Spleen (tissue), 11 donors: Measurements from ENCODE around the gene MAP4K2. TPM values are rescaled to one million over a fixed set of nuclear protein-coding genes. Genes with fewer than 3 reads are reported as not detected.

Source experiments
- DNase-seq: peaks from one replicate; pipeline ENCODE4 v3.0.0-alpha.2; 2020
- H3K27ac ChIP-seq, 8 donors: fragments of 200-600 bp; sonication (generic) in 7 of 8; 1 replicate in 4 of 8; 2 replicates in 4 of 8; pipeline versions ENCODE4 v1.5.0 to v1.8.0; 2016 to 2021; ENCODE audit warnings: inconsistent platforms in 4 of 8, mild to moderate bottlenecking in 4 of 8, moderate library complexity in 1 of 8
- H3K27me3 ChIP-seq, 7 donors: fragments of 200-600 bp; sonication (generic) in 6 of 7; replicated peaks in 1 of 7; 1 replicate in 4 of 7; 2 replicates in 3 of 7; pipeline versions ENCODE4 v1.5.0 to v1.8.0; 2016 to 2021; ENCODE audit warnings: inconsistent platforms in 3 of 7, mild to moderate bottlenecking in 1 of 7
- H3K36me3 ChIP-seq, 6 donors: fragments of 200-600 bp; sonication (generic) in 5 of 6; 1 replicate in 4 of 6; 2 replicates in 2 of 6; pipeline versions ENCODE4 v1.5.0 to v1.8.0; 2016 to 2021; ENCODE audit warnings: inconsistent platforms in 2 of 6
- H3K4me1 ChIP-seq, 6 donors: fragments of 200-600 bp; sonication (generic) in 5 of 6; 1 replicate in 3 of 6; 2 replicates in 3 of 6; pipeline versions ENCODE4 v1.5.0 to v1.8.0; 2016 to 2021; ENCODE audit warnings: inconsistent platforms in 3 of 6
- H3K4me3 ChIP-seq, 8 donors: fragments of 200-600 bp; sonication (generic) in 7 of 8; 1 replicate in 4 of 8; 2 replicates in 4 of 8; pipeline versions ENCODE4 v1.5.0 to v1.8.0; 2016 to 2021; ENCODE audit warnings: inconsistent platforms in 4 of 8, mild to moderate bottlenecking in 4 of 8, moderate library complexity in 2 of 8
- H3K9me3 ChIP-seq, 8 donors: fragments of 200-600 bp; sonication (generic) in 7 of 8; 1 replicate in 4 of 8; 2 replicates in 4 of 8; pipeline versions ENCODE4 v1.5.0 to v1.8.0; 2016 to 2021; ENCODE audit warnings: inconsistent platforms in 4 of 8
- CTCF ChIP-seq, 11 experiments: fragments of 200-600 bp in 7 of 11; fragments of 450-650 bp in 4 of 11; sonication (generic) in 4 of 11; IDR thresholded peaks in 8 of 11; conservative IDR thresholded peaks in 3 of 11; 1 replicate in 7 of 11; 2 replicates in 4 of 11; pipeline versions ENCODE4 v1.4.0 to v1.8.0; 2016 to 2021; ENCODE audit warnings: antibody characterized with exemption in 11 of 11, inconsistent platforms in 4 of 11, mild to moderate bottlenecking in 1 of 11
- POLR2A ChIP-seq, 3 donors: fragments of 450-650 bp; IDR thresholded peaks; one replicate each; pipeline ENCODE4 v1.5.1; 2017; ENCODE audit warnings: antibody characterized with exemption in 3 of 3, mild to moderate bottlenecking in 1 of 3
- POLR2AphosphoS5 ChIP-seq, 3 donors: sonication (generic); formaldehyde crosslinking; IDR thresholded peaks; one replicate each; pipeline ENCODE4 v1.5.1; 2017; ENCODE audit warnings: antibody characterized with exemption in 3 of 3
- WGBS, 5 donors: extraction: QIAGEN DNeasy Blood & Tissue Kit in 3 of 5; methylation state at CpG; one replicate each; pipeline versions ENCODE4 v1.1.5 to v1.1.7; 2013 to 2018; 5-methylcytosine and 5-hydroxymethylcytosine counted together
- intact Hi-C: fragments of 100-400 bp; cut with DNase I; formaldehyde crosslinking; loops from one replicate; pipeline ENCODE4 v1.15.0; 2023; ENCODE audit warnings: low total_unique reads
- polyA plus RNA-seq, 3 donors: library from polyadenylated mRNA; stranded (reverse); fragments of 200-250 nt; gene quantifications; one replicate each; pipeline ENCODE4 v1.2.1, GENCODE V29; 2013
- total RNA-seq, 7 donors: library from RNA; depleted of rRNA in 3 of 7; stranded (reverse); fragments of >200 nt in 3 of 7; fragmentation: NEBNext Ultra II Directional in 4 of 7; extraction: Animal tissue kit (Norgen Biotek cat#: 25700) in 4 of 7; gene quantifications; one replicate each; pipeline versions ENCODE4 v1.1.0 to v1.2.1, GENCODE V29; 2016 to 2021
- donor health status: healthy with polysubstance abuse.
- donor health status: DM: no; HTN: no; CAD: no; lungs with moderate emphysema.
- donor health status: DM: no; HTN: no; CAD: no.
- donor health status: Bipolar disorder and iron deficiency.
- donor health status: healthy.
- donor health status: DM: no; HTN: no; CAD: no.
- donor health status: DM: yes; HTN: yes; CAD: no.

Gene MAP4K2
- total and polyA plus RNA-seq, 10 donors = 40.8 to 106 (median 60.6) TPM

- TF ChIP-seq POLR2AphosphoS5 (IDR thresholded peaks at IDR 0.05) (peak in 1 of 3 donors; percentile 33), CTCF (IDR thresholded peaks at IDR 0.05 in 8 of 11, conservative IDR thresholded peaks at IDR 0.05 in 3 of 11) (no peak)
- Histone ChIP-seq H3K9me3 (no peaks in the 10 kb centered on the region), H3K4me1 (peaks cover 63 to 84% (median 75%) of the 10 kb centered on the region in 6 donors), H3K36me3 (peaks cover 11 to 84% (median 72%) of the 10 kb centered on the region in 6 donors), H3K27ac (peak overlapping the region; percentile 19 to 100 (median 92)), H3K27me3 (no peaks in the 10 kb centered on the region), H3K4me3 (no peak overlapping the region)
- intact Hi-C loops = no loop called here
- no peak for DNase-seq
- 58 to 82% (median 69%) methylated on average over 5 of the region's 5 CpGs for WGBS, 5 donors
These were observed 28.9 kb downstream of the MAP4K2 start for GRCh38 chr11:64774144-64774543.

DNA sequence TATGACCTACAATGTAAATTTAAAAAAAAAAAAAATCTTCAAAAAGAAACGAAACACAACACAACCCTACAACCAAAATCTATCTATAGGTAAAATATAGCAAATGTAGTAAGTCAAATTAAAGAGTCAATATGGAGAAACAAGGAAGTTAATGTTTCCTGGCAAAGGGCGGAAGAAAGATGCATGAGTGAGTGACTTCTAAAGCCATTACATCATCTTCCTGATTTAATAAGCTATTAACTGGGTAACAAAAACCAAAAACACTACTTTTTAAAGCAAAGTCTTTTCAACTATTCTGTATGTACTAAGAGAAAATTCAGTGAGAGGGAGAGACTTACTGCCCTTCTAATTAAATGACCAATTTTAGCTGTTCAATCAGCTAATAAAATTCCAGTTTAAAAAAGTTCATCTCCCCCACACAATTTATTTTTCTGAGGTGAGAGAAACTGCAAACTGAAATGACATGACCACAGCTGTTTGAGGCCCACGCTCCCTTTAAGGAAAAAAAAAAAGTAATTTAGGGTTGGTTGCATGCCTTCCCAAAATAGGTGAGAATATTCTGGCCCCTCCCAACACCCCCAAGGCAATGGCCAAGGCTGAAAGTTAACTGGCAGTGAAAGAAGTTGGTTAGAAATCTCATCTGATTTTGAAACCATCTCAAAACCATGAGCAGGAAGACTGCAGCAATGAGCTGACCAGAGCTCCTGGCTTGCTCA lies 30.6 kb downstream of the MAP4K2 start:
- H3K36me3 ChIP-seq = peaks cover 11 to 100% (median 89%) of the 10 kb centered on the region in 6 donors
- H3K27me3 ChIP-seq = no peaks in the 10 kb centered on the region
- peak overlapping the region in 4 of 8 donors; percentile 4 to 45 (median 7) for H3K4me3 ChIP-seq
- intact Hi-C loops = no loop called here
- WGBS, 5 donors = 19 to 38% (median 23%) methylated on average over 3 of the region's 3 CpGs
- peak overlapping the region; percentile 67 to 100 (median 92) for H3K27ac ChIP-seq
- peaks cover 72 to 100% (median 92%) of the 10 kb centered on the region in 6 donors for H3K4me1 ChIP-seq
- DNase-seq = no peak
- H3K9me3 ChIP-seq = no peaks in the 10 kb centered on the region
- TF ChIP-seq CTCF (IDR thresholded peaks at IDR 0.05 in 8 of 11, conservative IDR thresholded peaks at IDR 0.05 in 3 of 11) = no peak
- peak in 1 of 3 donors; percentile 28 for TF ChIP-seq POLR2AphosphoS5 (IDR thresholded peaks at IDR 0.05)
- TF ChIP-seq POLR2A (IDR thresholded peaks at IDR 0.05) = no peak

GRCh38 chr11:64771861-64772260 lies 31.2 kb downstream of the MAP4K2 start:
- Histone ChIP-seq H3K36me3 (peaks cover 13 to 100% (median 95%) of the 10 kb centered on the region in 6 donors), H3K4me3 (peak overlapping the region in 4 of 8 donors; percentile 4 to 45 (median 7)), H3K27ac (peak overlapping the region; percentile 67 to 100 (median 92)), H3K27me3 (no peaks in the 10 kb centered on the region), H3K4me1 (peaks cover 74 to 100% (median 93%) of the 10 kb centered on the region in 6 donors), H3K9me3 (no peaks in the 10 kb centered on the region)
- intact Hi-C loops = no loop called here
- TF ChIP-seq CTCF (IDR thresholded peaks at IDR 0.05 in 8 of 11, conservative IDR thresholded peaks at IDR 0.05 in 3 of 11) (no peak), POLR2AphosphoS5 (IDR thresholded peaks at IDR 0.05) (peak in 1 of 3 donors; percentile 46), POLR2A (IDR thresholded peaks at IDR 0.05) (no peak)
- DNase-seq = no peak
- 42 to 61% (median 49%) methylated on average over 2 of the region's 2 CpGs for WGBS, 5 donors

DNA sequence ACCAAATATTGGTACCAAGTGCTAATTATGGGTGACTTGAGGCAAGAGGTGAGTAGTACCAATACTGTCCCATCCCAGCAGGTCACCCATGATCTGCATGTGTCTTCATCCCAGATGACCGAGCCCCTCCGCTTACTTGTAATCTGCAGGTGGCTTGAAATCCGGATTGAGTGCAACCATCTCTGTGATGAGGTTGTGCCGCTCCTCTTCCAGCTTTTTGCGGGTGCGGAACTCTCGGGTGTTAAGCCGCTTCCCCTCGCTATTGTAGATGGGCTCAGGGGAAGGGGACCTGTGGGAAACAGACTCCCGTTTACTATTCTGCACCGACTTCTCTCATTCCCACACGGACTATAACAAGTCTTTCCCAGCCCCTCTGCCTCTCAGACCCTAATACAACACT lies 32.9 kb downstream of the MAP4K2 start:
- Histone ChIP-seq H3K4me1 (peaks cover 61 to 100% (median 90%) of the 10 kb centered on the region in 6 donors), H3K4me3 (no peak overlapping the region), H3K36me3 (peaks cover 11 to 100% (median 98%) of the 10 kb centered on the region in 6 donors), H3K27ac (peak overlapping the region in 3 of 8 donors; percentile 82 to 100 (median 91)), H3K9me3 (no peaks in the 10 kb centered on the region), H3K27me3 (no peaks in the 10 kb centered on the region)
- DNase-seq = peak; percentile 49
- no peak for TF ChIP-seq POLR2A (IDR thresholded peaks at IDR 0.05)
- peak in 2 of 3 donors; percentile 52 to 60 for TF ChIP-seq POLR2AphosphoS5 (IDR thresholded peaks at IDR 0.05)
- TF ChIP-seq CTCF (IDR thresholded peaks at IDR 0.05 in 8 of 11, conservative IDR thresholded peaks at IDR 0.05 in 3 of 11) = no peak
- WGBS, 5 donors = 92 to 96% (median 94%) methylated on average over 12 of the region's 12 CpGs
- intact Hi-C loops = no loop called here
